Activated CD4-positive, alpha-beta T cell treated with anti-CD3 and anti-CD28 coated beads, Interleukin-2, amount 50 U/mL, for 4 hours (primary cell): ENCODE results near the gene ADPRH.
A peak's percentile ranks its signal among the peaks of the same experiment; 100 is the strongest.
"Not testable (repeated sequence)": the region's sequence is repeated elsewhere in the genome, so short reads cannot be mapped to it uniquely, and the experiment has no call there.

ENCODE experiments used
- DNase-seq, 2 experiments: peaks; one replicate each; pipeline ENCODE4 v3.0.0-alpha.2; 2020

The ADPRH gene

DNA sequence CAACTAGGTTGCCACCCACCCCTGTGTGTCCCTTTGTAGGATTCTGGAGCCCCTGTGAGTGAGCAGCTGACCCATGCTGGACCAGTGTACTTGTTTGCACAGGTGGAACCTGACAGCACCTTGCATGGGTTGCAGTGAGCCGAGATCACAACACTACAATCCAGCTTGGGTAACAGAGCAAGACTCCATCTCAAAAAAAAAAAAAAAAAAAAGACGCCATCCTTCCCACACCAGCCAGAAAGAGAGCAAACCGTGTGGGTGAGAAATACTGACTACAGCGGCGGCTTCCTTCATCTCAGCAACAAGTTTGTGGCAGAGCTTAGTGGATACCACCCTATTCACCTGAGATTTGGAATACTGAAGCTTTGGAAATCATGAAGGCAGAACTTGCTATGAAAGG is 19.1 kb upstream of the ADPRH start:
- DNase-seq: no peak

GRCh38 chr3:119562307-119562961 is 16.9 kb upstream of the ADPRH start:
- peak; percentile 18 to 20 for DNase-seq

- DNase-seq: not testable (repeated sequence)
Measured at GRCh38 chr3:119563334-119563733, 16.0 kb upstream of the ADPRH start.

DNA sequence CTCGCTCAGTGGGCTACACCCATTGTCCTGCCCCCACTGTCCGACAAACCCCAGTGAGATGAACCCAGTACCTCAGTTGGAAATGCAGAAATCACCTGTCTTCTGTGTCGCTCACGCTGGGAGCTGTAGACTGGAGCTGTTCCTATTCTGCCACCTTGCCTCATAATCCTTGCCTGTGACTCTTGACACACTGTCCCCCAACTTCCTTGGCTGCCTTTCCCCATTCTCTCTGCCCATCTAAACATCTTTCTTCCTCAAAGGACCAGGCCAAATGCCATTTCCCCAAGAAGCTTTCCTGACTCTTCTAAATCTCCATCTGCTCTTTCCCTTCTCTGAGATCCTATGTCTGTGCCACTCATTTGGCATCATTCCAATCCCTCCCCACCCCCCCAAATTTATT is 10.1 kb upstream of the ADPRH start:
- no peak for DNase-seq

DNA sequence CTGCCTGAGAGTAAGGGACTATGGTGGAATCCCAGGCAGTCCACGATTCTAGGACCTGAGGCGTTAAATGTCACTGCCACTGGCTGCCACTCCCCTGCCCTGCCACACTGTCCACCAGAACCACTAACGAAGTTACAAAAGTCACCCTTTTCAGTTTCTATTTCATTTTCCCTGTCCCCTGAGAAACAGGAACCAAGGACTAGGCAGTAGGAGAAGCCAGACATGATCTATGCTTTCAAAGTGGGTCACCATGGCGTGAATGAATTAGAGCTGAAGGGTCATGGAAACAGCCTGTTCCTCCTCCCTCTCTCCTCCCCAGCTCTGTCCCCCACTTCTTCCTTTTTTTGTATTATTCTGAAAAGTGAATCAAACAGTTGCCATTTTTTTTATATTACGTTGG is 9.1 kb upstream of the ADPRH start:
- no peak for DNase-seq

DNA sequence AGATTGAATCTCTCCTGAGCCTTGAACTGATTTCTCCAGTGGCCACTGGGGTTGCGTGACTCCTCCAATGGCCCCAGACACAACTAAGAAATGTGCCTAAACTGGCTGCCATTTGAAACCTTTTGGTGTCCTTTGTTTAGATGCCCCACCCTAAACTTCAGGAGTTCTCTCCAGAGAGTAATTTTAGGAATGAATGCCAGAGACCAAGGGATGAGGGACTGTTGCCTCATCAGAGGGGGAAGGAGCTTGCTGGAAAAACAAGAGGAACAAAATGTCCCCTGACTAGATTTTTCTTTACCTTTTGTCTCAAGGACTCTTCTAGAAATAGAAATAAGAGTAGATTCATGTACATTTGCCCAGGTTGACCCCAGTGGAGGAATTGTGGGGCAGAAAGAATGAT is 8.1 kb upstream of the ADPRH start:
- no peak for DNase-seq

DNA sequence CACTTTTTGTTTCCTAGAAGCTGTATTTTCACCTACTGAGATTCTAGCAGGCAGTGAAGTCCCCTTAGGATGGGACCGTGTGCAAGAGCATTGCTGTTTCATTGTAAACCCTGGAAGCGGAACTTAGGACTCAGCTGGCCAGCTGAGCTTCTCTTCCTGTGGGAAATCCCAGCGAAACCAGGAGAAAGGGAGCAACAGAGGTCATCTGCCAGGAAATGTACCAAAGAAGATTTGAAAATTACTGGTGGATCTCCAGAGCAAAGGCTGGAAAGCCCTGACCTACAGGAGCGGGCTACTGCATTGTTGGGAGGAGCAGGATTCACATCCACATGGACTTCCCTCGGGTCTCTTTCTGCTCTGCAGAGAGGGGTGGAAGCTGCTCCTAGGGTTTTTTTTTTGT is 7.6 kb upstream of the ADPRH start:
- no peak for DNase-seq

DNA sequence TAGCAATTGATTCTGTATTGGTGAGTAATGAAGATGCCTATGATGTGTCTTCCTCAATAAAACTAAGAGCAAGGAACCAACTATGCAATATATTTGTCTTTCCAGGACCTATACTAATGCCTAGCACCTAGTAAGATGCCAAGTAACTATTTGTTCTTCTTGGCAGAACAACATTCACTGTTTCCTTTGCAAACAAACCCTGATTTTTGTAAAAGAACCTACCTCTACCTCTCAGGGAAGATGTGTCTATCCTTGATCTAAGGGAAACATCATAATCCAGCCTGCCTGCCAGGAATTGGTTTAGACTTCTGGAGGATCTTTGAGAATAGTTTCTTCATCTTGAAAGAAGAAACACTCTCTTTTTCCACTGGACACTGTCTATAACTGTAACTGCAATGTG is 3.8 kb upstream of the ADPRH start:
- DNase-seq: no peak

GRCh38 chr3:119580067-119580760 is 922 bp downstream of the ADPRH start:
- DNase-seq: no peak

DNA sequence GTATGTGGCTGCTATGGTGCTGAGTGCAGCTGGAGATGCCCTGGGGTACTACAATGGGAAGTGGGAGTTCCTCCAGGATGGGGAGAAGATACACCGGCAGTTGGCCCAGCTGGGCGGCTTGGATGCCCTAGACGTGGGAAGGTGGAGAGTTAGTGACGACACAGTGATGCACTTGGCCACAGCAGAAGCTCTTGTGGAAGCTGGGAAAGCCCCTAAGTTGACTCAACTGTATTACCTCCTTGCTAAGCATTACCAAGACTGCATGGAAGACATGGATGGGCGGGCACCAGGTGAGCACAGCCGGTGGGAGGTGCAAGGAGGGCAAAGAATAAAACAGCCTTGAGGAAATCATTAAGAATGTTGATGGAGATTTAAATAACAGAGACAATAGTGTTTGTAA is 2.9 kb downstream of the ADPRH start:
- peak in 1 of 2 experiments; percentile 22 for DNase-seq

DNA sequence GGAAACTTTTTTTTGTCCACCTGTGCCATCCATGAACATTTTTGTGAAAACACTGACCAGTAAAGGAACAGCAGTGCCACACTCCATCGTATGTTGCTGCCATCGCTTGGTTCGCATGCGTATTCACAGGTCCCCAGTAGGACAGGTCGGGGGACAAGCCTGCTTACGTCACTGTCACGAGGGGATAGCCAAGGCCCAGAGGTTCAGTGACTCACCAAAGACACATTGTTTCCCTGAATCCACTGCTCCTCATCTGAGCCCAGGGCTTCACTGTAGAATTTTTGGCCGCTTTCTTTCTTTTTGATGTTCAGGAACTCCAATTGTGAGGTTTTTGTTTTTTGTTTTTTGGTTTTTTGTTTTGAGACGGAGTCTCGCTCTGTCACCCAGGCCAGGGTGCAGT is 5.9 kb downstream of the ADPRH start:
- DNase-seq: no peak

- no peak for DNase-seq
Measured at GRCh38 chr3:119585856-119586570, 6.7 kb downstream of the ADPRH start.

- DNase-seq: no peak
Measured at GRCh38 chr3:119586733-119587172, 7.5 kb downstream of the ADPRH start.

DNA sequence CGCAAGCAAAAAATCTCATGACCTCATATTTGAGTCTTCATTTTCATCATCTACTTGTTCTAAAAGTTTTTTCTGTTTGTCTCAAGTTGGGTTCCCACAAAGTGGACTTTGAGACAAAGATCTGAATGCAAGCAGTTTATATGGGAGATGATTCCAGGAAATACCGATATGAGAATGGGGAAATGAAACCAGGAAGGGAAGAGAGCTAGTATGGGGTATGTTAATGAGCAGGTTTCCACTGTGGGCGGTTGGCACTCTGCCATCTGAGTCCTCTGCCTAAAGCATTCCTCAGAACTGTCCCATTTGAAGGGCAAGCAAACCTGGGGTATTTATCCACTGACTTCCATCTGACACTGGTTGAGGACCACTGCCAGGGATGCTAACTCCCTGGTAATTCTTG is 8.8 kb downstream of the ADPRH start:
- DNase-seq: no peak

DNA sequence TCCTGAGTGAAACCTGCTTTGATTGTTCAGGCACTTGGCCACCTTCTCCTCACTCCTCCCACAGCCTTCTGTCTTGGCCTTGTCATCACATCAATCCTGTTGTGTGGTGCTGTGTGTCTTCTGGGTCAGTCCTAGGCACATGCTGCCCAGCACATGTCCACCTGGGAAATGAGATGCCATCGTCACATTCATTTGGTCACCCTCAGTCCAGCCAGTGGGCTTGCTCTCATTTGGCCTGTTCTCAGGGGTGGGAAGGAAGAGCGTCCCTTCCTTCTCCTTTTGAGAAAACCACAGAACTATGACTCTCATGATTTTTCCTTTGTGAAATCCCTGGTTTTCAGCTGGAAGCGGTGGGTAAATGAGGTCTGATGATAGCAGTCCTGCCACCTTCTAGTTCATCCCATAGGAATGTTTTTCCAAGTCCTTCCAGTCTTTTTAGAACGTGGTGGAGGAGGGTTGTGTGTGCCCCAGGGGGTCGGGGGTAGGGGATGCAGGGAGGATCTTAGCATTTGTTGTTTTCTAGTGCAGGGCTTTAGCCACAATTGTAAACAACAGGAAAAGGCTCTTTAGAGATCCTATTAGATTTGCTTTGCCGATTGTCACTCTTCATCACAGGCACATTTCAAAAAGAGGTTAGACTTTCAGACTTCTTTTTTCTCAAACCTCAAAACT is 9.9 kb downstream of the ADPRH start:
- no peak for DNase-seq

- DNase-seq: no peak
Measured at GRCh38 chr3:119590706-119591105, 11.4 kb downstream of the ADPRH start.

GRCh38 chr3:119592861-119593260 is 13.6 kb downstream of the ADPRH start:
- DNase-seq: no peak

- DNase-seq: no peak
Measured at GRCh38 chr3:119594066-119594465, 14.8 kb downstream of the ADPRH start.

DNA sequence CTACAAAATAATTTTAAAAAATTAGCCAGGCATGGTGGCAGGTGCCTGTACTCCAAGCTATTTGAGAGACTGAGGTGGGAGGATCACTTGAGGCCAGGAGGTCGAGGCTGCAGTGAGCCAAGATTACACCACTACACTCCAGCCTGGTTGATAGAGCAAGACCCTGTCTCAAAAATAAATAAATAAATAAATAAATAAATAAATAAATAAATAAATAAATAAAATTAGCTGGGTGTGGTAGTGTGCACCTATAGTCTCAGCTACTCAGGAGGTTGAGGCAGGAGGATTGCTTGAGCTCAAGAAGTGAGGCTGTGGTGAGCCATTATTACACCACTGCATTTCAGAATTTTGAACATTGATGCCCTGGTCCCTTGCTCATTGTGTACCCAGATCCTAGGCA is 15.6 kb downstream of the ADPRH start:
- DNase-seq: not testable (repeated sequence)

DNA sequence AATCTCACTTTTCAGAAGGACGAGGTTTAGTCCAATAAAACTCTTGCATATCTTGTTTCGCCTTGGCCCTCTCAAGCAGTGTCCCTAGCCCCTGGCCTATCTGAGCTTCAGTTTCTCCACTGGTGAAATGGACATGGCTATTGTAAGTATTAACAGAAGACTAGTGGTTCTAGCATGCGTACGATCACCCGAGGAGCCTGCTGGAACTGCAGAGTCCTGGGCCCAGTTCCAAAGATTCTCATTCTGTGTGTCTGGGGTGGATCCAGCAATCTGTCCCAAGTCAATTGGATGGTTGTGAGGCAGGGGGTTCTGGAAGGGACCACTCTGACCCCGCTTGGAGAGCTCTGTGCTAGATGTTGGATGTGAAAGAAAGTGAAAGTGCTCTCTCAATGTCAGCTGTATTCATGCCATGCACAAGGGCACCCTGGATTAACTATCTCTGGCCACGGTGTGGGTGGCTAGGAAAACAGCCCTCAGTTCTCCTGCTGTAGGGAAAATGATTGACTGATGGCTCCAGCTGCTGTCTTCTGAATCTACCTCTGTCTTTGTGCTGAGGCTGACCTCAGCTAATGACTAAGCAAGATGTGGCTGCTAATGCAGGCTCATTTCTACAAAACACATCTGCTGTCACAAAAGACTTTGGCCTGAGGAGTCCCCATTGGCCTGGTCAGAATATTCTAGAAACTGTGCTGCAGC is 16.5 kb downstream of the ADPRH start:
- DNase-seq: no peak

- no peak for DNase-seq
Measured at GRCh38 chr3:119596398-119596797, 17.1 kb downstream of the ADPRH start.

DNA sequence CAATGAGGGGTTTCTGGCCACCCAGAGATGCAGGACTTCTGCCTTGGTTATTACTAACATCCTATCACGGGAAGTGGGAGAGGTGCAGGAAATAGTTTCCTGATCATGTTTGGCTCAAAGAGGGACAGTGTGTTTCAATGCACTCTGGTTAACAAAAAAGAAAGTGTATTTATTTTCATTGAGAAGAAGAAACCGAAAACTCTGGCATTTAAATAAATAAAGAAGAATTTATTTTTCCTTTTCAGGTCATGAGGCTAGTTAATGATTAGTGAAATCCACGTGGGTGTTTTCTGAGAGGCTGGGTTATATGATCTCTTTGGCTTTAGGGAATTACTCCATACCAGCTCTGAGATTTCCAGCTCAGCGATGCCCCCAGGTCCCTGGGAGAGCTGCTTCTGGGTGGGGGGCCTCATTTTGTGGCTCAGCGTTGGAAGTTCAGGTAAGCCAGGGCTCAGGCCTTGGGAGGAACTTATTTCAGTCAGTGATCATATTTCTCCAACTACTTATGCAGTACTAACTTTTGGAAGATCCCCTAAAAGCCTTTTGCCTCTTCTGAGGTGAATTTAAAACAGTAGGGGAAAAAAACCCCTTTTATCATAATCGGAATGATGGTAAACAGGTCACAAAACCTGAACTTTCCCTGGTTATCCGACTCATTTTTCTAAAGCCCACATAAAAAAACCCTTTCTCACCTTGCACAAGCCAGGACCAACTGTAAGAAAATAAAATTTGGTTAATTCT is 18.4 kb downstream of the ADPRH start, which contains the start of gene PLA1A:
Gene PLA1A, plus strand, starts transcription at position 338 of the 741 bp plus-strand sequence. Its CDS starts 29 bp downstream, at position 367.
- DNase-seq: no peak
